ENCODE data around the gene PRR35. TPM values are rescaled to one million over a fixed set of nuclear protein-coding genes. Genes with fewer than 3 reads are reported as not detected.

PRR35 gene
- total and polyA plus RNA-seq, 7 donors, result not detected

DNA sequence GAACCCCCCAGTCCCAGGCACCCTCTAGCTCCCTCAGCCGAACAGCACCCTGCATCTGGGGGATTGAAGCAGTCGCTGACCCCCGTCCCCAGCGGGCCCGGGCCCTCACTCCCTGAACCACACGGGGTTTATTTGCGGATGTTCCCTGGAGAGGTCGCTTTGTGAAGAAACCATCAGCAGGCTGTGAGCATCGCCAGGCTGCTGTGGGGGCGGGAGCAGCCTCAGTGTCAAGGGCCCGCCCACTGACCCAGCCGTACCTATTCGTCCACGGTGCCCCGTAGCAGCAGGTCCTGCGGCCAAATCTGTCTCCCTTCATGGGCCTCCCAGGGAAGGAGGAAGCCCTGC is 23.2 kb downstream of the PRR35 start:
- 59 to 71% (median 60%) methylated on average over 15 to 16 of the region's 16 CpGs for WGBS, 3 donors
- Histone ChIP-seq H3K4me3 (no peak overlapping the region), H3K27me3 (ENCODE audit: insufficient read depth in 3 of 3, low read length in 2 of 3) (no peaks in the 10 kb centered on the region), H3K9me3 (no peaks in the 10 kb centered on the region), H3K4me1 (peaks cover 33% of the 10 kb centered on the region), H3K36me3 (ENCODE audit: insufficient read depth in 1 of 2, low read depth in 1 of 2) (peaks cover 0 to 5% of the 10 kb centered on the region in 2 donors), H3K27ac (no peak overlapping the region)
- DNase-seq (no peak), ATAC-seq (no peak)
- TF ChIP-seq, protein P1, sequence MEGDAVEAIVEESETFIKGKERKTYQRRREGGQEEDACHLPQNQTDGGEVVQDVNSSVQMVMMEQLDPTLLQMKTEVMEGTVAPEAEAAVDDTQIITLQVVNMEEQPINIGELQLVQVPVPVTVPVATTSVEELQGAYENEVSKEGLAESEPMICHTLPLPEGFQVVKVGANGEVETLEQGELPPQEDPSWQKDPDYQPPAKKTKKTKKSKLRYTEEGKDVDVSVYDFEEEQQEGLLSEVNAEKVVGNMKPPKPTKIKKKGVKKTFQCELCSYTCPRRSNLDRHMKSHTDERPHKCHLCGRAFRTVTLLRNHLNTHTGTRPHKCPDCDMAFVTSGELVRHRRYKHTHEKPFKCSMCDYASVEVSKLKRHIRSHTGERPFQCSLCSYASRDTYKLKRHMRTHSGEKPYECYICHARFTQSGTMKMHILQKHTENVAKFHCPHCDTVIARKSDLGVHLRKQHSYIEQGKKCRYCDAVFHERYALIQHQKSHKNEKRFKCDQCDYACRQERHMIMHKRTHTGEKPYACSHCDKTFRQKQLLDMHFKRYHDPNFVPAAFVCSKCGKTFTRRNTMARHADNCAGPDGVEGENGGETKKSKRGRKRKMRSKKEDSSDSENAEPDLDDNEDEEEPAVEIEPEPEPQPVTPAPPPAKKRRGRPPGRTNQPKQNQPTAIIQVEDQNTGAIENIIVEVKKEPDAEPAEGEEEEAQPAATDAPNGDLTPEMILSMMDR (IDR thresholded peaks at IDR 0.05), result no peak
- intact Hi-C loops (cut with DNase I), result loop anchor here in 1 of 2 donors (2.0 kb wide), 1 partner anchor 77 kb away; no protein-coding TSS in a partner anchor

DNA sequence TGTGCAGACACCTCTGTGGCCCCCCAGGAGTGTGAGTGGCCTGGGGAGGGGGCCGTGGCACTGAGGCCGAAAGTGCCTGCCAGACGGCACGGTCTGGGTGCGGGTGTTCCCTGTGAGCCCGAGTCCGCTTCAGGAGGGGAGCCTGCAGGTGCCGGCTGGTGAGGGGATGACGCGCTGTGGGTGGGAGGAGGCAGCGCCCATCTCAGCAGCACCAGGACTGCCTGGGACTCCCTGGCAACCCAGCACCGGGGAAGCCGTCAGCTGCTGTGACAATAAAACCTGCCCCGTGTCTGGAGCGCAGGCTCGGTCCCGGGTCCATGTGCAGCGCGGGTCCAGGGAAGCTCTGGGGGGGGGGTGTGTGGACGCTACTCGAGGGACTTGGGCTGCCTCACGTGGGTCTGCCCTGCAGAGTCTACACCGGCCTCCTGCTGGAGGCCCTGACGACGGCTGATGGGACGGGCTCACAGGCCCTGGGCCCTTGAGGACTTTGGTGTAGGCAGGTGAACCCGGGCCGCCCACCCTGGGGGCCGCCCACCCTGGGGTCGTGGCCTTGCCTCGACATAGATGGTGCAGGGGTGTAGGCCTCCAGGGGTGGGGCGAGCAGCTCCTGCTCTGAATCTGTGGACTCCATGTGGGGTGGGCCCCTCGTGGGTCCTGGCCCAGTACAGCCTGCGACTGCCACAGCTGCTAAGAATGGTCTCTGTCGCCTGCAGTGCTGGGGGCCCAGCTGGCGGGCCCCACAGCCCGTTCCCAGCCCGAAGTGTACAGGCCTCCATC is 23.8 kb downstream of the PRR35 start:
- peaks cover 33% of the 10 kb centered on the region for H3K4me1 ChIP-seq
- DNase-seq (no peak), ATAC-seq (no peak)
- TF ChIP-seq, protein P1 (IDR thresholded peaks at IDR 0.05), result no peak
- H3K4me3 ChIP-seq, result no peak overlapping the region
- 50 to 65% (median 58%) methylated on average over 34 to 38 of the region's 38 CpGs for WGBS, 3 donors
- H3K27ac ChIP-seq, result no peak overlapping the region
- H3K36me3 ChIP-seq (ENCODE audit: insufficient read depth in 1 of 2, low read depth in 1 of 2), result peaks cover 0 to 5% of the 10 kb centered on the region in 2 donors
- intact Hi-C loops (cut with DNase I), result loop anchor here in 1 of 2 donors (2.0 kb wide), 1 partner anchor 77 kb away; no protein-coding TSS in a partner anchor
- no peaks in the 10 kb centered on the region for H3K9me3 ChIP-seq
- no peaks in the 10 kb centered on the region for H3K27me3 ChIP-seq (ENCODE audit: insufficient read depth in 3 of 3, low read length in 2 of 3)

DNA sequence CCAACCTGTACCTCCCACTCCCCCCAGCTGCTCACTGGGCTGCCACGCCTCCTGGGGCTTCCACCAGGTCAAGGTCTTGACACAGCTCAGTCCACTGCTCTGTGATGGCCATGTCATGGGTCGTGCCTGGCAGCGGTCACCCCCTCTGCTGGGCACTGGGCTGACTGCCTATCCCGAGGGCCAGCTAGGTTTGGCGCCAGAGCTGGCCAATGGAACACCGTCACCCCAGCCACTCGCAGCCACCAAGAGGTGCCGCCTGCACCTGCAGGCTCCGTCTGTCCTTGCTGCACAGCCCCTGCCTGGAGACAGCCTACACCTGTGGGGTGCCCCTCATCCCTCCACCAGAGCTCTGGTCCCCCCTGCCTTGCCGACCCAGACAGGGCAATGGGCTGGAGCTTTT is 25.2 kb downstream of the PRR35 start:
- H3K4me1 ChIP-seq, result peaks cover 33% of the 10 kb centered on the region
- intact Hi-C loops (cut with DNase I), result no loop called here
- H3K36me3 ChIP-seq (ENCODE audit: insufficient read depth in 1 of 2, low read depth in 1 of 2), result peaks cover 0 to 5% of the 10 kb centered on the region in 2 donors
- H3K27ac ChIP-seq, result no peak overlapping the region
- H3K4me3 ChIP-seq, result no peak overlapping the region
- TF ChIP-seq, protein P1 (IDR thresholded peaks at IDR 0.05), result no peak
- no peaks in the 10 kb centered on the region for H3K27me3 ChIP-seq (ENCODE audit: insufficient read depth in 3 of 3, low read length in 2 of 3)
- H3K9me3 ChIP-seq, result no peaks in the 10 kb centered on the region
- DNase-seq, result no peak
- ATAC-seq, result no peak
- 9 to 24% (median 12%) methylated on average over 10 of the region's 10 CpGs for WGBS, 3 donors

DNA sequence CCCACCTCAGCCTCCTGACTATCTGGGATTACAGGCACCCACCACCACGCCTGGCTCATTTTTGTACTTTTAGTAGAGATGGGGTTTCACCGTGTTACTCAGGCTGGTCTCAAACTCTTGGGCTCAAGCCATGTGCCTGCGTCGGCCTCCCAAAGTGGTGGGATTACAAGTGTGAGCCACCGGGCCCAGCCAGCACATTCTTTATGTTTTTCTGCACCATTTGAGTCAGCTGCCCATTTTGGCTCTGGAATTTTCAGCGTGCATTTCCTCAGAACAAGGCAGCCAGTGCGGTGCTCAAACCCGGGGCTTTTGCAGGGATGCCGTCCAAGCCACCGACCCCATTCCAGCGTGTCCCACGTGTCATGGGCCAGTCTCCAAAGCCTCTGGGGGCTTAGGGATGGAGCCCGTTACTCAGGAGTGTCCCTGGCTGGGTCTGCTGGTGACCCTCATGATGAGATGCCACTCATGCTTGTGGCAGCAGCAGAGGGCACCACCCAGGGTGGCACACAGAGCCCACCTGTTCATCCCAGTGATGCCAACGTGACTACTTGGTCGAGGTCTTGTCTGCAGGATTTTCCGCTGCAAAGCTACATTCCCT is 26.0 kb downstream of the PRR35 start:
- ATAC-seq (no peak), DNase-seq (no peak)
- TF ChIP-seq, protein P1 (IDR thresholded peaks at IDR 0.05), result no peak
- 14 to 23% (median 16%) methylated on average over 16 of the region's 16 CpGs for WGBS, 3 donors
- no peak overlapping the region for H3K27ac ChIP-seq
- peaks cover 33% of the 10 kb centered on the region for H3K4me1 ChIP-seq
- no peaks in the 10 kb centered on the region for H3K9me3 ChIP-seq
- intact Hi-C loops (cut with DNase I), result no loop called here
- no peaks in the 10 kb centered on the region for H3K36me3 ChIP-seq (ENCODE audit: insufficient read depth in 1 of 2, low read depth in 1 of 2)
- no peak overlapping the region for H3K4me3 ChIP-seq
- H3K27me3 ChIP-seq (ENCODE audit: insufficient read depth in 3 of 3, low read length in 2 of 3), result no peaks in the 10 kb centered on the region
